Inflammatory macrophage treated with lipopolysaccharide for 4 hours (primary cell): ENCODE data around the gene MAGI1.

ENCODE experiments used
- DNase-seq: peaks from one replicate; pipeline ENCODE4 v3.0.0-alpha.2; 2020

MAGI1 gene

GRCh38 chr3:65971293-65972252, 67.1 kb downstream of the MAGI1 start:
- DNase-seq: no peak

- no peak for DNase-seq
Observed at GRCh38 chr3:65968996-65969395, 69.7 kb downstream of the MAGI1 start.

GRCh38 chr3:65967451-65967850, 71.3 kb downstream of the MAGI1 start:
- no peak for DNase-seq

GRCh38 chr3:65964838-65965237, 73.9 kb downstream of the MAGI1 start:
- DNase-seq: no peak

- no peak for DNase-seq
Observed at GRCh38 chr3:65963787-65964677, 74.7 kb downstream of the MAGI1 start.

GRCh38 chr3:65961733-65962132, 77.0 kb downstream of the MAGI1 start:
- no peak for DNase-seq

- DNase-seq: no peak
Observed at GRCh38 chr3:65961128-65961527, 77.6 kb downstream of the MAGI1 start.

GRCh38 chr3:65960087-65960486, 78.6 kb downstream of the MAGI1 start:
- no peak for DNase-seq

GRCh38 chr3:65958216-65958615, 80.5 kb downstream of the MAGI1 start:
- DNase-seq: no peak

GRCh38 chr3:65955792-65956477, 82.8 kb downstream of the MAGI1 start:
- no peak for DNase-seq

- no peak for DNase-seq
Observed at GRCh38 chr3:65953881-65954733, 84.6 kb downstream of the MAGI1 start.

- no peak for DNase-seq
Observed at GRCh38 chr3:65953301-65953812, 85.4 kb downstream of the MAGI1 start.

- DNase-seq: no peak
Observed at GRCh38 chr3:65952842-65953241, 85.9 kb downstream of the MAGI1 start.

GRCh38 chr3:65951836-65952505, 86.7 kb downstream of the MAGI1 start:
- DNase-seq: no peak

- DNase-seq: no peak
Observed at GRCh38 chr3:65950340-65951326, 88.1 kb downstream of the MAGI1 start.

GRCh38 chr3:65948841-65949573, 89.7 kb downstream of the MAGI1 start:
- no peak for DNase-seq

- no peak for DNase-seq
Observed at GRCh38 chr3:65946438-65946837, 92.3 kb downstream of the MAGI1 start.

- DNase-seq: no peak
Observed at GRCh38 chr3:65945953-65946352, 92.8 kb downstream of the MAGI1 start.

- no peak for DNase-seq
Observed at GRCh38 chr3:65945480-65945879, 93.2 kb downstream of the MAGI1 start.
